GM23338 (cell line): Measurements from ENCODE around the gene FYB2. TPM values are rescaled to one million over a fixed set of nuclear protein-coding genes. Genes with fewer than 3 reads are reported as not detected.

Experiments used
- ATAC-seq: fragments of 200-7000 bp; cut with Tn5 transposase; 3 replicates; pipeline ENCODE4 v1.9.1; 2020
- DNase-seq: peaks from one replicate; pipeline ENCODE4 v3.0.0-alpha.2; 2015; ENCODE audit warnings: low spot score
- H2AFZ ChIP-seq: fragments of 200-600 bp; sonication (generic); 2 replicates; pipeline ENCODE4 v1.8.0; 2016; ENCODE audit warnings: antibody characterized with exemption, mild to moderate bottlenecking, moderate library complexity
- H3F3A ChIP-seq: fragments of 200-600 bp; sonication (generic); replicated peaks from 2 replicates; pipeline ENCODE4 v1.8.0; 2017; ENCODE audit warnings: antibody characterized with exemption, mixed run types, low read depth
- H3K27ac ChIP-seq: fragments of 200-600 bp; sonication (generic); 2 replicates; pipeline ENCODE4 v1.6.1; 2016; ENCODE audit warnings: low read depth
- H3K27me3 ChIP-seq: fragments of 200-600 bp; sonication (generic); 2 replicates; pipeline ENCODE4 v1.8.0; 2016; ENCODE audit warnings: mild to moderate bottlenecking, mixed run types, moderate library complexity; ENCODE audit not compliant: insufficient read depth
- H3K36me3 ChIP-seq: fragments of 200-600 bp; sonication (generic); 2 replicates; pipeline ENCODE4 v1.8.0; 2016; ENCODE audit warnings: mild to moderate bottlenecking; ENCODE audit not compliant: insufficient read depth
- H3K4me1 ChIP-seq: fragments of 200-600 bp; sonication (generic); 2 replicates; pipeline ENCODE4 v1.8.0; 2016; ENCODE audit warnings: mild to moderate bottlenecking, moderate library complexity; ENCODE audit not compliant: insufficient read depth
- H3K4me2 ChIP-seq: fragments of 200-600 bp; sonication (generic); 2 replicates; pipeline ENCODE4 v1.7.1; 2017; ENCODE audit warnings: mixed run types
- H3K4me3 ChIP-seq: fragments of 200-600 bp; sonication (generic); 2 replicates; pipeline ENCODE4 v1.6.1; 2016; ENCODE audit warnings: mixed run types
- H3K79me2 ChIP-seq: fragments of 200-600 bp; sonication (generic); replicated peaks from 2 replicates; pipeline ENCODE4 v1.8.0; 2017; ENCODE audit warnings: mild to moderate bottlenecking; ENCODE audit not compliant: insufficient read depth
- H3K9me2 ChIP-seq: fragments of 200-600 bp; sonication (generic); 2 replicates; pipeline ENCODE4 v1.8.0; 2017; ENCODE audit not compliant: insufficient read depth
- H4K20me1 ChIP-seq: fragments of 200-600 bp; sonication (generic); replicated peaks from 2 replicates; pipeline ENCODE4 v1.8.0; 2017; ENCODE audit warnings: mild to moderate bottlenecking; ENCODE audit not compliant: insufficient read depth
- H3K27ac Mint-ChIP-seq: 2 replicates; pipeline ENCODE4 v1.8.0; 2020; ENCODE audit warnings: inconsistent platforms, mild to moderate bottlenecking, moderate library complexity, mixed read lengths
- H3K27me3 Mint-ChIP-seq: 3 replicates; pipeline ENCODE4 v1.8.0; 2022; ENCODE audit warnings: low read depth, mild to moderate bottlenecking, moderate library complexity, mixed read lengths, inconsistent platforms; ENCODE audit not compliant: insufficient read depth, poor library complexity
- H3K36me3 Mint-ChIP-seq: 3 replicates; pipeline ENCODE4 v1.8.0; 2021; ENCODE audit warnings: low read depth, mild to moderate bottlenecking, inconsistent platforms, moderate library complexity, mixed read lengths
- H3K4me1 Mint-ChIP-seq: 3 replicates; pipeline ENCODE4 v1.8.0; 2020; ENCODE audit warnings: mild to moderate bottlenecking, inconsistent platforms, mixed read lengths
- H3K4me3 Mint-ChIP-seq: 3 replicates; pipeline ENCODE4 v1.8.0; 2021; ENCODE audit warnings: moderate library complexity, mild to moderate bottlenecking, inconsistent platforms, mixed read lengths
- H3K9me3 Mint-ChIP-seq: 3 replicates; pipeline ENCODE4 v1.8.0; 2020; ENCODE audit warnings: moderate library complexity, mild to moderate bottlenecking, inconsistent platforms, mixed read lengths
- CREB1 ChIP-seq: fragments of 250-450 bp; sonication (Bioruptor Pico); IDR thresholded peaks from 2 replicates; pipeline ENCODE4 v1.5.0; 2020; ENCODE audit warnings: low read depth, mild to moderate bottlenecking, moderate library complexity
- CTCF ChIP-seq, 2 experiments: fragments of 200-600 bp in 1 of 2; sonication (generic) in 1 of 2; conservative IDR thresholded peaks; 2 replicates each; pipeline versions ENCODE4 v1.5.1 to v1.6.1; 2016 to 2017; ENCODE audit warnings: antibody characterized with exemption in 2 of 2, low read depth in 2 of 2, mild to moderate bottlenecking in 2 of 2, moderate library complexity in 1 of 2
- EZH2 ChIP-seq: fragments of 200-600 bp; sonication (generic); IDR thresholded peaks from one replicate; pipeline ENCODE4 v1.8.0; 2017; ENCODE audit warnings: antibody characterized with exemption, mild to moderate bottlenecking, low read depth; ENCODE audit not compliant: unreplicated experiment
- EZH2phosphoT487 ChIP-seq: fragments of 200-600 bp; sonication (generic); IDR thresholded peaks from one replicate; pipeline ENCODE4 v1.8.1; 2018; ENCODE audit warnings: antibody characterized with exemption; ENCODE audit not compliant: unreplicated experiment
- JUNB ChIP-seq: IDR thresholded peaks from one replicate; pipeline ENCODE4 v1.6.1; 2016; ENCODE audit warnings: antibody characterized with exemption; ENCODE audit not compliant: unreplicated experiment
- NANOG ChIP-seq: IDR thresholded peaks from 2 replicates; pipeline ENCODE4 v1.6.1; 2016; ENCODE audit warnings: antibody characterized with exemption, borderline replicate concordance
- POLR2AphosphoS5 ChIP-seq: IDR thresholded peaks from 2 replicates; pipeline ENCODE4 v1.6.1; 2016; ENCODE audit warnings: antibody characterized with exemption, low read depth
- REST ChIP-seq: IDR thresholded peaks from one replicate; pipeline ENCODE4 v1.6.1; 2018; ENCODE audit warnings: antibody characterized with exemption; ENCODE audit not compliant: unreplicated experiment
- STAT1 ChIP-seq: IDR thresholded peaks from one replicate; pipeline ENCODE4 v1.6.1; 2016; ENCODE audit warnings: antibody characterized with exemption; ENCODE audit not compliant: unreplicated experiment
- ZNF114 ChIP-seq: fragments of 250-450 bp; sonication (Bioruptor Pico); IDR thresholded peaks from 2 replicates; pipeline ENCODE4 v1.5.0; 2020; ENCODE audit warnings: mild to moderate bottlenecking, moderate library complexity
- ZNF331 ChIP-seq: fragments of 250-450 bp; sonication (Bioruptor Pico); IDR thresholded peaks from 2 replicates; pipeline ENCODE4 v1.5.0; 2020; ENCODE audit warnings: low read depth, mild to moderate bottlenecking, moderate library complexity
- ZNF462 ChIP-seq: fragments of 250-450 bp; sonication (Bioruptor Pico); IDR thresholded peaks from 2 replicates; pipeline ENCODE4 v1.5.0; 2020; ENCODE audit warnings: mild to moderate bottlenecking, moderate library complexity
- polyA plus RNA-seq: library from polyadenylated mRNA; unstranded; fragments of >200 nt; fragmentation: Nextera tagmentation; extraction: Ambion mirVana; gene quantifications from 2 replicates; pipeline ENCODE4 v1.2.1, GENCODE V29; 2016
- total RNA-seq: library from RNA; depleted of rRNA; stranded (reverse); fragments of >200 nt; shearing (Covaris generic); gene quantifications from 2 replicates; pipeline ENCODE4 v1.2.3, GENCODE V29; 2014

Gene FYB2
- total and polyA plus RNA-seq, 2 experiments from 2014 or later = 0.39 TPM; not detected in 1

GRCh38 chr1:56808410-56808809 lies 10.8 kb downstream of the FYB2 start:
- Mint-ChIP-seq H3K27me3 (no peaks in the 10 kb centered on the region), H3K36me3 (no peaks in the 10 kb centered on the region), H3K4me3 (no peak overlapping the region), H3K9me3 (no peaks in the 10 kb centered on the region), H3K27ac (no peak overlapping the region), H3K4me1 (0 out of 3 replicates have a peak, but pooled peaks cover 2% of the 10 kb centered on the region)
- no peak overlapping the region for H3K27ac ChIP-seq
- DNase-seq = no peak
- no peaks in the 10 kb centered on the region for H3K36me3 ChIP-seq
- no peaks in the 10 kb centered on the region for H3K9me2 ChIP-seq
- H4K20me1 ChIP-seq = no peaks in the 10 kb centered on the region; the same call in 1 of the 2 replicates
- H3K4me1 ChIP-seq = no peaks in the 10 kb centered on the region
- TF ChIP-seq REST (no peak), EZH2phosphoT487 (no peak), CREB1 (CRISPR knock-in tag) (no peak), NANOG (no peak), ZNF462 (no peak), JUNB (no peak), EZH2 (no peak), STAT1 (no peak), ZNF114 (CRISPR knock-in tag) (no peak), CTCF (conservative IDR thresholded peaks at IDR 0.05; ENCODE audit: low read depth in 2 of 2) (no peak), ZNF331 (CRISPR knock-in tag) (no peak), POLR2AphosphoS5 (no peak)
- no peak overlapping the region for H3K4me3 ChIP-seq
- no peaks in the 10 kb centered on the region for H3K79me2 ChIP-seq
- H2AFZ ChIP-seq = no peak overlapping the region
- no peak overlapping the region for H3K4me2 ChIP-seq
- no peaks in the 10 kb centered on the region for H3F3A ChIP-seq
- ATAC-seq = no peak
- H3K27me3 ChIP-seq = no peaks in the 10 kb centered on the region
